Fibroblast of the conjunctiva (primary cell): Measurements from ENCODE around the gene EVC.

Experiments
- DNase-seq: peaks from one replicate; pipeline ENCODE4 v3.0.0-alpha.2; 2010; ENCODE audit warnings: low read depth

The EVC gene

GRCh38 chr4:5757091-5757490 is 46.1 kb downstream of the EVC start:
- no peak for DNase-seq

GRCh38 chr4:5757536-5757935 is 46.5 kb downstream of the EVC start:
- DNase-seq: no peak

GRCh38 chr4:5757954-5758353 is 47.0 kb downstream of the EVC start:
- DNase-seq: no peak

- peak; percentile 90 for DNase-seq
Measured at GRCh38 chr4:5758741-5759140, 47.7 kb downstream of the EVC start.

- DNase-seq: no peak
Measured at GRCh38 chr4:5759236-5760075, 48.5 kb downstream of the EVC start.

- DNase-seq: no peak
Measured at GRCh38 chr4:5760246-5760645, 49.2 kb downstream of the EVC start.

- no peak for DNase-seq
Measured at GRCh38 chr4:5760936-5761480, 50.0 kb downstream of the EVC start.

GRCh38 chr4:5770051-5770450 is 59.0 kb downstream of the EVC start:
- no peak for DNase-seq

- DNase-seq: no peak
Measured at GRCh38 chr4:5772528-5773270, 61.7 kb downstream of the EVC start.

- peak; percentile 53 for DNase-seq
Measured at GRCh38 chr4:5773271-5773555, 62.2 kb downstream of the EVC start.

GRCh38 chr4:5774416-5775036 is 63.5 kb downstream of the EVC start:
- no peak for DNase-seq

GRCh38 chr4:5776510-5776909 is 65.5 kb downstream of the EVC start:
- no peak for DNase-seq

GRCh38 chr4:5780831-5781480 is 70.0 kb downstream of the EVC start:
- DNase-seq: no peak

GRCh38 chr4:5781691-5782090 is 70.7 kb downstream of the EVC start:
- no peak for DNase-seq

GRCh38 chr4:5782829-5783476 is 72.0 kb downstream of the EVC start:
- no peak for DNase-seq

- no peak for DNase-seq
Measured at GRCh38 chr4:5783486-5783885, 72.5 kb downstream of the EVC start.

GRCh38 chr4:5784021-5784420 is 73.0 kb downstream of the EVC start:
- no peak for DNase-seq

GRCh38 chr4:5784960-5785611 is 74.1 kb downstream of the EVC start:
- peak; percentile 10 for DNase-seq

GRCh38 chr4:5785806-5786680 is 75.0 kb downstream of the EVC start:
- DNase-seq: peak; percentile 20

- no peak for DNase-seq
Measured at GRCh38 chr4:5787311-5787710, 76.3 kb downstream of the EVC start.
